Peyer's patch (tissue), 4 donors: ENCODE results near the gene SH3YL1. TPM values are rescaled to one million over a fixed set of nuclear protein-coding genes. Genes with fewer than 3 reads are reported as not detected.

Source experiments
- DNase-seq, 3 donors: peaks; one replicate each; pipeline ENCODE4 v3.0.0-alpha.2; 2017 to 2019
- H3K27ac ChIP-seq, 4 donors: fragments of 200-600 bp; sonication (generic); one replicate each; pipeline ENCODE4 v1.5.1; 2016 to 2019
- H3K27me3 ChIP-seq, 2 donors: fragments of 200-600 bp; sonication (generic); one replicate each; pipeline ENCODE4 v1.5.1; 2019
- H3K36me3 ChIP-seq, 3 donors: fragments of 200-600 bp; sonication (generic); one replicate each; pipeline ENCODE4 v1.5.1; 2016 to 2019
- H3K4me1 ChIP-seq, 4 donors: fragments of 200-600 bp; sonication (generic); one replicate each; pipeline ENCODE4 v1.5.1; 2016 to 2019
- H3K4me3 ChIP-seq, 4 donors: fragments of 200-600 bp; sonication (generic); 1 replicate in 3 of 4; 2 replicates in 1 of 4; pipeline ENCODE4 v1.5.1; 2016 to 2019; ENCODE audit warnings: mild to moderate bottlenecking in 1 of 4
- H3K9me3 ChIP-seq, 4 donors: fragments of 200-600 bp; sonication (generic); one replicate each; pipeline ENCODE4 v1.5.1; 2016 to 2019; ENCODE audit warnings: mild to moderate bottlenecking in 1 of 4
- POLR2A ChIP-seq, 2 donors: fragments of 450-650 bp; IDR thresholded peaks; one replicate each; pipeline ENCODE4 v1.5.1; 2017; ENCODE audit warnings: antibody characterized with exemption in 2 of 2, mild to moderate bottlenecking in 2 of 2, moderate library complexity in 2 of 2
- total RNA-seq, 4 donors: library from RNA; depleted of rRNA; stranded (reverse); fragments of >200 nt; gene quantifications; one replicate each; pipeline ENCODE4 v1.1.0, GENCODE V29; 2016
- TF ChIP-seq, protein P1 (sequence below), 6 experiments: fragments of 450-650 bp in 4 of 6; fragments of 200-600 bp in 2 of 6; sonication (generic) in 1 of 6; IDR thresholded peaks; one replicate each; pipeline ENCODE4 v1.5.1; 2017 to 2019; ENCODE audit warnings: antibody characterized with exemption in 6 of 6, mild to moderate bottlenecking in 3 of 6, moderate library complexity in 1 of 6

The SH3YL1 gene
- total RNA-seq, 4 donors from 2014 or later = 60.2 to 163 (median 102) TPM

DNA sequence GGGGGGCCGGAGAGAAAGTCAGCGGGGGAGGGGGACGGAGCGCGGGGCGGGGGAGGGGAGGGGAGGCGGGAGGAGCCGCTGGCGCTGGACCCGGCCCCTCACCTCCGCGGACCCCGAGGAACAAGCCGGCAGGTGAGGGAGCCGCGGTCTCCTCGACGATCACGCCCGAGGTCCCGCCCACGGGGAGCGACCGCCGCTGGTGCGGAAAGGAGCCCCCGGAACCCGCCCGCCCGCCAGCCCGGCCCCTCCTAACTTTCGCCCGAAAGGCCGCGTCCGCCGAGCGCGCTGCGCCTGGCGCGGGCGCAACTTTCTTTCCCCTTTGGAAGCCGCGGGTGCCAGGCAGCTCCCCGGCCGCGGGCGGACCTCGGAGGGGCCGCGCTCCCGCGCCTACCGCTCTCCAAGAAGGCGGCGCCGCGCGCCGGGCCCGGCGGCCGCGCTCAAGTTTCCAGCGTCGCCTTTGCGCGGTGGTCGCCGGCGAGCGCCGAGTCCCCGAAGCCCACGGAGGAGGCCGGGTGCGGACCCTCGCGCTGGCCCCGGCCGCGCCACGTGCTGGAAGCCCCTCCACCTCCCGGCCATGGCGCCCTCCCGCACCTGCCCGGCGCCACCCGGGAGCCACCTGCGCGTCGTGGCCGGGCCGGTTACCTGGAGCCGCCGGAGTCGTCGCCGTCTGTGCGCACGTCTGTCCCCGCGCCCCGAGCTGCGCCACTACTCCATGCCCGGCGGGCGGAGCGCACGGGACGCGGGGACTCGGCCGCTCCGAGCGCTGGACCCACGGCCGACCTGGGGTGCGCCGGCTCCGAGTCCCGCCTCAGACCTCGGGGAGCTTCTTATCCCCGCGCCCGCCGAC lies 24.3 kb upstream of the SH3YL1 start, which contains the start of gene ALKAL2:
ALKAL2 (minus strand) TSS at position 181 of the 847 bp plus-strand sequence. CDS start 256 bp downstream, outside the sequence.
- H3K4me3 ChIP-seq = peak within 1 kb of the TSS; percentile 33 to 72 (median 49)
- peak within 1 kb of the TSS; percentile 7 to 33 (median 12) for H3K27ac ChIP-seq
- H3K27me3 ChIP-seq = peaks cover 0 to 4% of the 10 kb centered on the region in 2 donors
- peak in 1 of 3 donors; percentile 56 for DNase-seq
- no peaks in the 10 kb centered on the region for H3K9me3 ChIP-seq
- no peaks in the 10 kb centered on the region for H3K36me3 ChIP-seq
- no peak for TF ChIP-seq POLR2A (IDR thresholded peaks at IDR 0.05)
- TF ChIP-seq, protein P1, sequence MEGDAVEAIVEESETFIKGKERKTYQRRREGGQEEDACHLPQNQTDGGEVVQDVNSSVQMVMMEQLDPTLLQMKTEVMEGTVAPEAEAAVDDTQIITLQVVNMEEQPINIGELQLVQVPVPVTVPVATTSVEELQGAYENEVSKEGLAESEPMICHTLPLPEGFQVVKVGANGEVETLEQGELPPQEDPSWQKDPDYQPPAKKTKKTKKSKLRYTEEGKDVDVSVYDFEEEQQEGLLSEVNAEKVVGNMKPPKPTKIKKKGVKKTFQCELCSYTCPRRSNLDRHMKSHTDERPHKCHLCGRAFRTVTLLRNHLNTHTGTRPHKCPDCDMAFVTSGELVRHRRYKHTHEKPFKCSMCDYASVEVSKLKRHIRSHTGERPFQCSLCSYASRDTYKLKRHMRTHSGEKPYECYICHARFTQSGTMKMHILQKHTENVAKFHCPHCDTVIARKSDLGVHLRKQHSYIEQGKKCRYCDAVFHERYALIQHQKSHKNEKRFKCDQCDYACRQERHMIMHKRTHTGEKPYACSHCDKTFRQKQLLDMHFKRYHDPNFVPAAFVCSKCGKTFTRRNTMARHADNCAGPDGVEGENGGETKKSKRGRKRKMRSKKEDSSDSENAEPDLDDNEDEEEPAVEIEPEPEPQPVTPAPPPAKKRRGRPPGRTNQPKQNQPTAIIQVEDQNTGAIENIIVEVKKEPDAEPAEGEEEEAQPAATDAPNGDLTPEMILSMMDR (IDR thresholded peaks at IDR 0.05) = no peak
- peaks cover 0 to 39% (median 10%) of the 10 kb centered on the region in 4 donors for H3K4me1 ChIP-seq

DNA sequence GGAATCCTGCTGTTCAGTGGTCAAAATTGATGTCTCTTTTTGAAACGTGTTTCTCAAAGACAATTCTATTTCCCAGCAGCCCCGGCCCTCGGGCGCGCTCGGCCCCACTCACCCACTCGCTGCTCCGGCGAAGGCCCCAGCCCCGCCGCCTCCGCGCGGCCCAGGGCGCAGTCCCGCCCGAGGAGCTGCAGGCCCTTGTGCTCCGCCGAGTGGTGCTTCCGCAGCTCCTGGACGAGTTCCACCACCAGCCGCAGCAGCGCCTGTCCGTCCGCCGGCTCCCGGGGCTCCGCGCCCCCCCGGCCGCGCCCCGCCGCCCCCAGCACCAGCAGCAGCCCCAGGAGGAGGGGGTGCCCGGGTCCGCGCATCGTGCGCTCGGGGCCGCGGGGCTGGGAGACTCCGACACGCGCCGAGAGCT lies 23.6 kb upstream of the SH3YL1 start:
- no peaks in the 10 kb centered on the region for H3K36me3 ChIP-seq
- peaks cover 0 to 4% of the 10 kb centered on the region in 2 donors for H3K27me3 ChIP-seq
- H3K9me3 ChIP-seq = no peaks in the 10 kb centered on the region
- TF ChIP-seq POLR2A (IDR thresholded peaks at IDR 0.05) = no peak
- TF ChIP-seq, protein P1 (IDR thresholded peaks at IDR 0.05) = no peak
- peak overlapping the region; percentile 33 to 72 (median 49) for H3K4me3 ChIP-seq
- peaks cover 0 to 39% (median 10%) of the 10 kb centered on the region in 4 donors for H3K4me1 ChIP-seq
- DNase-seq = no peak
- peak overlapping the region; percentile 7 to 33 (median 12) for H3K27ac ChIP-seq

DNA sequence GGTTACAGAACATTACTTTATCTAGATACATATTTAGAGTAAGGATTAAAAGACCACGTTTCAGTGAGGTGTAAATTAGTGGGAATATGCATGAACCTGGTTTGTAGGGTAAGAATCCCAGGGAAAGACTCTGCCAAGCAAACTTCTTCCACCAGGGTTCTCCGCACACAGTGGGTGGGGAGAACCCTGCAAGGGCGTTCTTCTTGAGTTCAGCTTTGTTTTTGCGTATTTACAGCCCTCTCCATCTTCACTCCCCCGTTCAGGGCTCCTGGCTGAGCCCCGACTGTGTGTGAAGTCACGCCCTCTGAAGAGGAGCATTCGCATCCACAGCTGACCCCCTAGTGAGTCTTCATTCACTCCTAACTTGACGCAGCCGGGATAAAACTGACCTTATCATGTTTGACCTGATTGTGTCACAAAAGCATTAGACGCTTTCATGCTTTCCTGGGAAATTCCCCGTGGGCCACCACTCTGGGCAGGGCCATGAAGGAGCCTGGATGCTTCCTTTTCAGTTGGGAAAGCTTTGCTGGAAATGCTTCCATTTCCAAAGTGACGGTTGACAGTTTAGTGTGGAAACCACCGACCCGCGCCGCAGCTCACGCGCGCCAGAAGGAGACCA lies 23.1 kb upstream of the SH3YL1 start:
- peaks cover 0 to 5% (median 0%) of the 10 kb centered on the region in 3 donors for H3K36me3 ChIP-seq
- TF ChIP-seq, protein P1 (IDR thresholded peaks at IDR 0.05) = peak in 2 of 6 experiments; percentile 10 to 14
- TF ChIP-seq POLR2A (IDR thresholded peaks at IDR 0.05) = no peak
- H3K4me3 ChIP-seq = peak overlapping the region in 2 of 4 donors; percentile 62 to 72
- H3K27me3 ChIP-seq = peaks cover 0 to 4% of the 10 kb centered on the region in 2 donors
- peak overlapping the region in 1 of 4 donors; percentile 7 for H3K27ac ChIP-seq
- H3K4me1 ChIP-seq = peaks cover 0 to 39% (median 10%) of the 10 kb centered on the region in 4 donors
- H3K9me3 ChIP-seq = no peaks in the 10 kb centered on the region
- DNase-seq = no peak

DNA sequence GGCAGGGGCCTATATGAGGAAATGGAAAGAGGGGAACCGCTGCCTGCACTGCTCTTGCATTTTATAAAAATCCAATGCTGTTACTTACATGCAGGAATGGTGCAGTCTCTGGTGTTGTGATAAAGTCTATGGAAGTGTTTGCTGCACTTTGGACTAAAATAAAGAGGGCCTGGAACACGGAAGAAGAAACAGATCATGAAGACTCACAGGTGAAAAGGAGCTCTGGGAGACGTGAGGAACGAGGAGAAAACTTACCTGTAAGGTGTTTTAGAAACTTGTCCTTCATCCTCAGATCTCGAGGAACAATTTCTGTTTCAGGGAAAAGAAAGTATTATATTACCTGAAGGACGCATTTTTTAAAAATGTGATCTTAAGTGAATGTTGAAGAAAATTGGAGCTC lies 22.2 kb upstream of the SH3YL1 start:
- TF ChIP-seq, protein P1 (IDR thresholded peaks at IDR 0.05) = no peak
- TF ChIP-seq POLR2A (IDR thresholded peaks at IDR 0.05) = peak in 1 of 2 donors; percentile 7
- peaks cover 0 to 39% (median 10%) of the 10 kb centered on the region in 4 donors for H3K4me1 ChIP-seq
- no peak for DNase-seq
- no peaks in the 10 kb centered on the region for H3K9me3 ChIP-seq
- peaks cover 0 to 13% (median 0%) of the 10 kb centered on the region in 3 donors for H3K36me3 ChIP-seq
- H3K4me3 ChIP-seq = peak overlapping the region in 2 of 4 donors; percentile 62 to 72
- peaks cover 0 to 4% of the 10 kb centered on the region in 2 donors for H3K27me3 ChIP-seq
- H3K27ac ChIP-seq = peak overlapping the region in 2 of 4 donors; percentile 1 to 32

DNA sequence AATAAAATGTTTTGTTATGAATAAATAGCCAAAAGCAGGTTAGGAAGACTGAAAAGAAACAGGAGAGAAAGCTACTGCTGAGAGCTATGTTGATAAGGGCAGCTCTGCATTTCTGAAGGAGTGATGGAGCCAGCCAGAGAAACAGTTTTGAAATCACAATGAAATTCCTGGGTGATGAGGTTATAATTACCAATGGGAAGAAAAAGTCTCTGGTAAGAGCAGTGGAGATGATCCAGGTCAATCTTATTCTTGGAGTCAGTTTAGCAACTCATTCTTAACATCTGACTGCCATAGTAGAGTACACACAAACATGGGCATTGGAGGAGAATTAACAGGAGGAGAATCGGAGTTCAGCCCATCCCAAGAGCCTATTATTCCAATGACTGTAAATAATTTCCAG lies 21.7 kb upstream of the SH3YL1 start:
- H3K4me3 ChIP-seq = no peak overlapping the region

More for the DNA sequence above, 21.7 kb upstream of the SH3YL1 start:
- Histone ChIP-seq H3K27ac (peak overlapping the region in 2 of 4 donors; percentile 1 to 32), H3K36me3 (peaks cover 0 to 18% (median 0%) of the 10 kb centered on the region in 3 donors), H3K4me1 (peaks cover 0 to 39% (median 10%) of the 10 kb centered on the region in 4 donors), H3K9me3 (no peaks in the 10 kb centered on the region), H3K27me3 (peaks cover 0 to 4% of the 10 kb centered on the region in 2 donors)
- TF ChIP-seq POLR2A (IDR thresholded peaks at IDR 0.05) = no peak
- TF ChIP-seq, protein P1 (IDR thresholded peaks at IDR 0.05) = no peak
- no peak for DNase-seq
